HepG2 (cell line): ENCODE measurements around the gene ARRDC1. TPM values are rescaled to one million over a fixed set of nuclear protein-coding genes. Genes with fewer than 3 reads are reported as not detected.

Experiments
- ATAC-seq: fragments of 200-7000 bp; cut with Tn5 transposase; 3 replicates; pipeline ENCODE4 v1.9.1; 2020; ENCODE audit warnings: mild to moderate bottlenecking, moderate library complexity
- BruUV-seq: library from RNA; stranded (reverse); fragments of 400-500 nt; replicated peaks from 2 replicates; lab custom pipeline; 2021; lab: Mats Ljungman, UMichigan
- CTCF ChIA-PET: fragments of 300-600 bp; formaldehyde crosslinking; extraction: SDS; loops from one replicate; lab custom pipeline; 2021; ENCODE audit warnings: low total read pairs, inconsistent platforms, low intra/inter-chr PET ratio; lab: Yijun Ruan, JAX
- POLR2A ChIA-PET: fragments of 350-600 bp; sonication (Branson Sonifier 250); formaldehyde crosslinking; loops from one replicate; lab custom pipeline; 2020; ENCODE audit warnings: antibody characterized with exemption, inconsistent platforms; lab: Yijun Ruan, JAX
- DNase-seq: peaks from one replicate; pipeline ENCODE4 v3.0.0-alpha.2; 2015; ENCODE audit warnings: low spot score
- FAIRE-seq: peaks from 3 replicates; lab custom pipeline; 2011; peaks lifted over from hg19 to GRCh38; lab: Jason Lieb, UNC
- H2AFZ ChIP-seq: one replicate; pipeline ENCODE4 v1.6.1; 2011; ENCODE audit warnings: low read length, inconsistent platforms
- H3K27ac ChIP-seq: fragments of 300-600 bp; 3 replicates; pipeline ENCODE4 v1.8.0; 2011; ENCODE audit warnings: mixed run types, mild to moderate bottlenecking, mixed read lengths, low read length, inconsistent platforms; ENCODE audit not compliant: insufficient read depth; ENCODE audit errors: extremely low read length
- H3K27me3 ChIP-seq, 2 experiments: fragments of 200-600 bp in 1 of 2; 2 replicates in 1 of 2; 3 replicates in 1 of 2; pipeline versions ENCODE4 v1.6.0 to v1.8.0; 2011; ENCODE audit warnings: low read length in 2 of 2, mild to moderate bottlenecking in 2 of 2, moderate library complexity in 2 of 2, inconsistent platforms in 1 of 2; ENCODE audit not compliant: insufficient read depth in 2 of 2, control insufficient read depth in 1 of 2
- H3K36me3 ChIP-seq, 2 experiments: fragments of 200-600 bp in 1 of 2; replicated peaks in 1 of 2; 2 replicates in 1 of 2; 3 replicates in 1 of 2; pipeline versions ENCODE4 v1.5.1 to v1.8.0; 2011; ENCODE audit warnings: low read length in 2 of 2, inconsistent platforms in 1 of 2; ENCODE audit not compliant: insufficient read depth in 2 of 2, control insufficient read depth in 1 of 2
- H3K4me1 ChIP-seq: 2 replicates; pipeline ENCODE4 v1.5.1; 2012; ENCODE audit warnings: low read length, inconsistent platforms; ENCODE audit not compliant: insufficient read depth
- H3K4me2 ChIP-seq: 2 replicates; pipeline ENCODE4 v1.6.0; 2011; ENCODE audit warnings: low read depth, low read length, inconsistent platforms
- H3K4me3 ChIP-seq, 3 experiments: fragments of 200-600 bp in 1 of 3; sonication (generic), shearing (Covaris generic) in 1 of 3; replicated peaks in 1 of 3; 2 replicates each; pipeline ENCODE4 v1.5.1; 2011 to 2016; ENCODE audit warnings: low read length in 3 of 3, inconsistent platforms in 2 of 3, low read depth in 2 of 3, mild to moderate bottlenecking in 2 of 3, control low read depth in 1 of 3, mixed read lengths in 1 of 3; ENCODE audit not compliant: insufficient read depth in 1 of 3
- H3K79me2 ChIP-seq: one replicate; pipeline ENCODE4 v1.6.1; 2011; ENCODE audit warnings: low read length, inconsistent platforms; ENCODE audit not compliant: insufficient read depth
- H3K9ac ChIP-seq: 2 replicates; pipeline ENCODE4 v1.6.0; 2011; ENCODE audit warnings: mild to moderate bottlenecking, low read depth, low read length, inconsistent platforms; ENCODE audit not compliant: insufficient read depth
- H3K9me3 ChIP-seq: 2 replicates; pipeline ENCODE4 v1.5.1; 2012; ENCODE audit warnings: mild to moderate bottlenecking, low read length
- H4K20me1 ChIP-seq: 2 replicates; pipeline ENCODE4 v1.6.0; 2011; ENCODE audit warnings: inconsistent platforms, mild to moderate bottlenecking, low read length, moderate library complexity; ENCODE audit not compliant: insufficient read depth
- DBP ChIP-seq: sonication (generic); formaldehyde crosslinking; IDR thresholded peaks from 2 replicates; pipeline ENCODE4 v1.4.0; 2020; ENCODE audit warnings: missing genetic modification reagents; ENCODE audit errors: not compliant biosample characterization
- ELF3 ChIP-seq: IDR thresholded peaks from 2 replicates; pipeline ENCODE4 v1.6.1; 2016; ENCODE audit warnings: missing genetic modification reagents, missing compliant biosample characterization
- KLF6 ChIP-seq: IDR thresholded peaks from 2 replicates; pipeline ENCODE4 v1.8.0; 2016; ENCODE audit warnings: missing biosample characterization, missing genetic modification reagents
- NCOA1 ChIP-seq: sonication (generic); formaldehyde crosslinking; IDR thresholded peaks from 2 replicates; pipeline ENCODE4 v1.9.0; 2021; ENCODE audit warnings: missing genetic modification reagents
- SSRP1 ChIP-seq: IDR thresholded peaks from 2 replicates; pipeline ENCODE4 v1.6.1; 2016; ENCODE audit warnings: control low read depth
- TARDBP ChIP-seq: sonication (generic); formaldehyde crosslinking; IDR thresholded peaks from 2 replicates; pipeline ENCODE4 v1.8.0; 2022; ENCODE audit warnings: mild to moderate bottlenecking, missing genetic modification reagents
- THAP11 ChIP-seq: IDR thresholded peaks from 2 replicates; pipeline ENCODE4 v1.6.1; 2016; ENCODE audit warnings: missing biosample characterization, missing genetic modification reagents
- ZBTB34 ChIP-seq: sonication (generic); formaldehyde crosslinking; IDR thresholded peaks from 2 replicates; pipeline ENCODE4 v1.8.0; 2022; ENCODE audit warnings: mild to moderate bottlenecking, missing genetic modification reagents
- ZBTB40 ChIP-seq, 2 experiments: fragments of 450-650 bp in 1 of 2; sonication (generic) in 1 of 2; formaldehyde crosslinking in 1 of 2; IDR thresholded peaks; 2 replicates each; pipeline versions ENCODE4 v1.6.1 to v1.8.0; 2016 to 2022; ENCODE audit warnings: antibody characterized with exemption in 1 of 2, mild to moderate bottlenecking in 1 of 2, missing genetic modification reagents in 1 of 2
- ZNF17 ChIP-seq: sonication (generic); formaldehyde crosslinking; IDR thresholded peaks from 2 replicates; pipeline ENCODE4 v1.5.0; 2020; ENCODE audit warnings: mild to moderate bottlenecking, missing genetic modification reagents
- ZNF225 ChIP-seq: sonication (generic); formaldehyde crosslinking; IDR thresholded peaks from 2 replicates; pipeline ENCODE4 v1.4.0; 2020; ENCODE audit warnings: mild to moderate bottlenecking, missing genetic modification reagents
- ZNF367 ChIP-seq: sonication (generic); formaldehyde crosslinking; IDR thresholded peaks from 2 replicates; pipeline ENCODE4 v1.4.0; 2020; ENCODE audit warnings: missing genetic modification reagents, borderline replicate concordance
- ZNF891 ChIP-seq: sonication (generic); formaldehyde crosslinking; IDR thresholded peaks from 2 replicates; pipeline ENCODE4 v1.5.0; 2020; ENCODE audit warnings: mild to moderate bottlenecking, missing genetic modification reagents
- ZSCAN31 ChIP-seq: sonication (generic); formaldehyde crosslinking; IDR thresholded peaks from 2 replicates; pipeline ENCODE4 v1.5.0; 2020; ENCODE audit warnings: low read depth, mild to moderate bottlenecking, missing genetic modification reagents
- WGBS: methylation state at CpG from one replicate; pipeline ENCODE4 v1.1.6; 2017; ENCODE audit warnings: low lambda C conversion rate; 5-methylcytosine and 5-hydroxymethylcytosine counted together
- in situ Hi-C: cut with HindIII; loops from 2 replicates; pipeline ENCODE4 v1.10.0; 2017; ENCODE audit warnings: low pct_unique_long_range_greater_than_20kb; ENCODE audit not compliant: extremely low pct_ligation_motif_present
- intact Hi-C: fragments of 100-400 bp; cut with micrococcal nuclease; formaldehyde crosslinking; loops from one replicate; pipeline ENCODE4 v1.10.0; 2022; ENCODE audit not compliant: unreplicated experiment
- polyA plus RNA-seq, 8 experiments: library from polyadenylated mRNA; depleted of rRNA in 3 of 8; stranded (reverse) in 7 of 8; unstranded in 1 of 8; fragments of >200 nt; fragmentation: Illumina TruSeq in 4 of 8; extraction: Trizol in 4 of 8; gene quantifications; 2 replicates each; pipeline versions ENCODE4 v1.2.1 to v1.2.3, GENCODE V29; 2011 to 2016; ENCODE audit warnings: low read depth in 4 of 8, missing spikeins in 1 of 8, mixed read lengths in 1 of 8; ENCODE audit not compliant: insufficient read depth in 1 of 8
- total RNA-seq, 5 experiments: library from RNA; depleted of rRNA; stranded (reverse); fragments of >200 nt; fragmentation: Illumina TruSeq; extraction: Trizol; gene quantifications; 2 replicates each; pipeline ENCODE4 v1.2.3, GENCODE V29; 2016; ENCODE audit warnings: low read depth in 1 of 5

The ARRDC1 gene
- total and polyA plus RNA-seq, 2 of the 13 experiments (the other 11 are each of a cell fraction or from before 2014, with no cell fraction given), result 21.7 to 44.4 TPM

GRCh38 chr9:137658781-137659180 is 53.3 kb downstream of the ARRDC1 start:
- H2AFZ ChIP-seq, result no peak overlapping the region
- intact Hi-C loops (no loop called here), in situ Hi-C loops (no loop called here)
- H3K27me3 ChIP-seq, result no peaks in the 10 kb centered on the region
- DNase-seq, result no peak
- POLR2A ChIA-PET, result no interaction called here
- no peak overlapping the region for H3K4me2 ChIP-seq
- H4K20me1 ChIP-seq, result 0 out of 2 replicates have a peak, but pooled peaks cover 4% of the 10 kb centered on the region
- no peak overlapping the region for H3K4me3 ChIP-seq
- H3K36me3 ChIP-seq, result peaks cover 0 to 4% of the 10 kb centered on the region in 2 experiments; a peak in 2 of 5 replicates
- peaks cover 55% of the 10 kb centered on the region for H3K79me2 ChIP-seq
- no peak overlapping the region for H3K9ac ChIP-seq
- peaks cover 7% of the 10 kb centered on the region for H3K4me1 ChIP-seq
- CTCF ChIA-PET, result no interaction called here
- FAIRE-seq, result no peak
- BruUV-seq, result no TSS peak
- H3K9me3 ChIP-seq, result no peaks in the 10 kb centered on the region
- no peak overlapping the region for H3K27ac ChIP-seq
- 100% methylated on average over 2 of the region's 2 CpGs for WGBS
- ATAC-seq, result no peak
- TF ChIP-seq THAP11 (CRISPR knock-in tag) (no peak), ZNF891 (CRISPR knock-in tag) (no peak), ZBTB34 (CRISPR knock-in tag) (no peak), KLF6 (no peak), ZNF367 (CRISPR knock-in tag) (no peak), ZNF225 (no peak), TARDBP (CRISPR knock-in tag) (no peak), SSRP1 (CRISPR knock-in tag) (no peak), NCOA1 (CRISPR knock-in tag) (no peak), ELF3 (no peak), ZSCAN31 (CRISPR knock-in tag) (no peak), ZNF17 (no peak), ZBTB40 (IDR thresholded peaks at IDR 0.05) (no peak), ZBTB40 (CRISPR knock-in tag; IDR thresholded peaks at IDR 0.05) (no peak), DBP (CRISPR knock-in tag) (no peak)
